Measurements from ENCODE around the gene DCAF5. TPM values are rescaled to one million over a fixed set of nuclear protein-coding genes. Genes with fewer than 3 reads are reported as not detected.

Gene DCAF5
- total RNA-seq, 1 donor from 2014 or later: 14.5 TPM

GRCh38 chr14:69049675-69050074 is 103.2 kb downstream of the DCAF5 start:
- no peak overlapping the region for H3K4me3 ChIP-seq (ENCODE audit: low read depth, low read length)
- DNase-seq (ENCODE audit: low read depth): no peak
- TF ChIP-seq CTCF (conservative IDR thresholded peaks at IDR 0.05; ENCODE audit: low read depth, low read length): no peak

- TF ChIP-seq CTCF (conservative IDR thresholded peaks at IDR 0.05; ENCODE audit: low read depth, low read length): no peak
- no peak for DNase-seq (ENCODE audit: low read depth)
- no peak overlapping the region for H3K4me3 ChIP-seq (ENCODE audit: low read depth, low read length)
Measured at GRCh38 chr14:69048456-69048855, 104.5 kb downstream of the DCAF5 start.

GRCh38 chr14:69047255-69047654 is 105.7 kb downstream of the DCAF5 start:
- TF ChIP-seq CTCF (conservative IDR thresholded peaks at IDR 0.05; ENCODE audit: low read depth, low read length): no peak
- DNase-seq (ENCODE audit: low read depth): no peak
- H3K4me3 ChIP-seq (ENCODE audit: low read depth, low read length): no peak overlapping the region

- no peak for TF ChIP-seq CTCF (conservative IDR thresholded peaks at IDR 0.05; ENCODE audit: low read depth, low read length)
- no peak for DNase-seq (ENCODE audit: low read depth)
- H3K4me3 ChIP-seq (ENCODE audit: low read depth, low read length): no peak overlapping the region
Measured at GRCh38 chr14:69046476-69046860, 106.5 kb downstream of the DCAF5 start.

- H3K4me3 ChIP-seq (ENCODE audit: low read depth, low read length): no peak overlapping the region
- TF ChIP-seq CTCF (conservative IDR thresholded peaks at IDR 0.05; ENCODE audit: low read depth, low read length): no peak
- no peak for DNase-seq (ENCODE audit: low read depth)
Measured at GRCh38 chr14:69045857-69046475, 107.0 kb downstream of the DCAF5 start.

GRCh38 chr14:69044965-69045555 is 107.9 kb downstream of the DCAF5 start:
- no peak overlapping the region for H3K4me3 ChIP-seq (ENCODE audit: low read depth, low read length)
- no peak for TF ChIP-seq CTCF (conservative IDR thresholded peaks at IDR 0.05; ENCODE audit: low read depth, low read length)
- no peak for DNase-seq (ENCODE audit: low read depth)

GRCh38 chr14:69044296-69044695 is 108.6 kb downstream of the DCAF5 start:
- no peak for DNase-seq (ENCODE audit: low read depth)
- no peak overlapping the region for H3K4me3 ChIP-seq (ENCODE audit: low read depth, low read length)
- TF ChIP-seq CTCF (conservative IDR thresholded peaks at IDR 0.05; ENCODE audit: low read depth, low read length): no peak

Data from epithelial cell of proximal tubule (primary cell).